NCI-H82 (cell line): ENCODE measurements around the gene RRP15.

Source experiments
- DNase-seq: peaks from one replicate; lab custom pipeline; 2025; lab: John Stamatoyannopoulos, UW

Gene RRP15, protein sequence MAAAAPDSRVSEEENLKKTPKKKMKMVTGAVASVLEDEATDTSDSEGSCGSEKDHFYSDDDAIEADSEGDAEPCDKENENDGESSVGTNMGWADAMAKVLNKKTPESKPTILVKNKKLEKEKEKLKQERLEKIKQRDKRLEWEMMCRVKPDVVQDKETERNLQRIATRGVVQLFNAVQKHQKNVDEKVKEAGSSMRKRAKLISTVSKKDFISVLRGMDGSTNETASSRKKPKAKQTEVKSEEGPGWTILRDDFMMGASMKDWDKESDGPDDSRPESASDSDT

GRCh38 chr1:218284917-218285635 lies at the start of gene RRP15:
Gene RRP15 (plus strand): TSS chr1:218285293. CDS start chr1:218285317, 24 bp downstream.
- peak; percentile 97 for DNase-seq

- no peak for DNase-seq
These were observed 42.9 kb upstream of the RRP15 start for GRCh38 chr1:218242171-218242570.

- DNase-seq: no peak
These were observed 37.8 kb upstream of the RRP15 start for GRCh38 chr1:218247339-218247738.

- DNase-seq: no peak
These were observed 35.6 kb upstream of the RRP15 start for GRCh38 chr1:218249338-218250140.

DNA sequence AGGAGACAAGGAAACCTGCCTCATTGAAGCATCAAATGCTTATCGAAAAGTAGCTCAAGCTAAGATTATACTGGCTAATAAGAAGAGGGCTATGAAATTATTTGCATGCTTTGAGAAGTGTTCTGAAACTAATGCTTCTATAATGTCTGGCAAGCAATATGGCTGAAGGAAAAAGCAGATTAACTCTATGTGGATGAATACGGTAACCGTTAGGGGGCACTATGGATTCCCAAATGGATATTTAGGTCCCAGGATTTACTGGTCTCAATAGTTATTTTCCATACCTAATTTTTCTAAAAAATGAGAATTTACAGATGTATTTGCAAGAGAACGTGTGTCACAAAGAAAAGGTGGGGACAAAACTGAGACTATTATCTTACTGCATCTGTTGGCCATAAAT lies 34.6 kb upstream of the RRP15 start:
- DNase-seq: peak; percentile 12

GRCh38 chr1:218254296-218254946 lies 30.7 kb upstream of the RRP15 start:
- DNase-seq: no peak

- DNase-seq: no peak
These were observed 30.0 kb upstream of the RRP15 start for GRCh38 chr1:218255090-218255489.

DNA sequence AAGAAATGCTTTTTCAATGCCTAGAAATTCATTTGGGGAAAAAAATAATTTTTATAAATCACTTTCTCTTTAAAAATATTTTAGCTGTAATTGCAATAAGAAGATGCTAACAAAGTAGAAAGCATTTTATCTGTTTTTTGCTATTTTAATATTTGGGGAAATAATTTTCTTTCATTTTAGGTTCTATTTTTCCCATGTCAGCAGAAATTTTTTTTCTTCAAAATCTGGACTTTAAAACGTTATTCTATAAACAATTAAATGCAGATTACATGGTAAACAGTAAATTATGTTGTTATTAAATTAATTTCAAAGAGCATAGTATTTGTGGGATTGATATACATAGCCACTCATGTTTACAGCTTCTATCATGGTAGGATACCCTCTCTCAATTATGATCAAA lies 27.7 kb upstream of the RRP15 start:
- no peak for DNase-seq

DNA sequence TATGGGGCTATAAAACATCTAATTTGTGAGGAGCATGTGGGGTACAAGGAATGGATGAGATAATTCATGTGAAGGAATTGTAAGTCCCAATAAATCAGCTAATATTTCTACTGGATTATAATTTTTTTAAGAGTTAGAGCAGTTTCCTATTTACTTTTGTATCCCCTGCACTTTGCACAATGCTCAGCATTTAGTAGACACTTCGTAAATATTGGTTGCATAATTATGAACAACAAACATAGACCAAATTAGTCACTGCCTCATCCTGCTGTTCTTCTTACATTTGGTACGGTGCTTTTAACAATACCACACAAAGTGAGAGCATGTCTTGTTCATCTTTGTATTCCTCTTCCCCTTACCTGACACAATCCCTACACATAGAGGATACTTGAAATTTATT lies 27.1 kb upstream of the RRP15 start:
- DNase-seq: no peak

- no peak for DNase-seq
These were observed 25.8 kb upstream of the RRP15 start for GRCh38 chr1:218259339-218259738.

GRCh38 chr1:218259800-218260199 lies 25.3 kb upstream of the RRP15 start:
- peak; percentile 70 for DNase-seq

- DNase-seq: no peak
These were observed 22.8 kb upstream of the RRP15 start for GRCh38 chr1:218262259-218262658.

DNA sequence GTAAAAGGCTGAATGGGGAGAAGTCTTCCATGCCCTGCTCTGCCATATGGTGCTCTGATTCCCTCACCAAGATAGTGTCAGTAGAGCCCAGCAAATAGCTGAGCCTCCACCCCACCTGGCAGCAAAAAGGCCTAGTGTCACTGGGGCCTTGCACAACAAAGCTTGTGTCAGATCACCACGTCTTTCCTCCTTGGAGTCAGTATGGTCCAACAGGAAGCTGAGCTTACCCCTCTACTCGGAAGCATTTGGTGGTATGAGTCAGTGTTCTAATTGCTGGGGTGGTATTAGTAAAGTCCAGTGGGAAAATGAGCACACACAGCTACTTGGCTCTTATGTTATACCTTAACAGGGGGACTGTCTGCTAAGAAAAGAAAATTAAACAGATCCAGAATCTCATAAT lies 18.7 kb upstream of the RRP15 start:
- peak; percentile 73 for DNase-seq

- no peak for DNase-seq
These were observed 12.7 kb upstream of the RRP15 start for GRCh38 chr1:218272366-218272765.

- peak; percentile 40 for DNase-seq
These were observed 11.2 kb upstream of the RRP15 start for GRCh38 chr1:218273762-218274479.

DNA sequence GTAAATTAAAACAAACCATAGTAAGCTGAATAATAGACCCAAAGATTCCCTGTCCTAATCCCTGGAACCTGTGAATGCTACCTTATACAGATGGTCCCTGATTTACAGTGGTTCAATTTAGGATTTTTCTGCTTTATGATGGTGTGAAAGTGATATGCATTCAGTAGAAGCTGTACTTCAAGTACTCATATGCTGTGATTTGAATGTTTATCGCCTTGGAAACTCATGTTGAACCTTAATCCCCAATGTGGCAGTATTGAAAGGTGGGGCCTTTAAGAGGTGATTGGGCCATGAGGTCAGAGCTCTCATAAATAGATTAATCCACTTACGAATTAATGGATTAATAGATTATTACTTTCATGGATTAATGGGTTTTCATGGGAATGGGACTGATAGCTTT lies 10.6 kb upstream of the RRP15 start:
- peak; percentile 72 for DNase-seq

DNA sequence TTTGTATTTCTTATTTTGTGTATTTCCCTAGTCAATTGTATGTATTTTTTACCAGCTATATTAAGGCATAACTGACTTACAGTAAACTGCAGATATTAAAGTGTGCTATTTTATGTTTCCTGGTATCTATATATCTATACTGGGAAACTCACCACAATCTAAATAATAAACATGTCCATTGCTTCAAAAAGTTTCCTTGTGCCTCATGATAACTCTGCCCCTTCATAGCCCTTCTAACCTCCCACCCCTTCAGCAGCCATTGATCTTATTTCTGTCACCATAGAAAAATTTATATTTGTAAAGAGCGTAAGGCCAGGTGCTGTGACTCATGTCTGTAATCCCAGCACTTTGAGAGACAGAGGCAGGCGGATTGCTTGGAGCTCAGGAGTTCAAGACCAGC lies 9.3 kb upstream of the RRP15 start:
- no peak for DNase-seq

DNA sequence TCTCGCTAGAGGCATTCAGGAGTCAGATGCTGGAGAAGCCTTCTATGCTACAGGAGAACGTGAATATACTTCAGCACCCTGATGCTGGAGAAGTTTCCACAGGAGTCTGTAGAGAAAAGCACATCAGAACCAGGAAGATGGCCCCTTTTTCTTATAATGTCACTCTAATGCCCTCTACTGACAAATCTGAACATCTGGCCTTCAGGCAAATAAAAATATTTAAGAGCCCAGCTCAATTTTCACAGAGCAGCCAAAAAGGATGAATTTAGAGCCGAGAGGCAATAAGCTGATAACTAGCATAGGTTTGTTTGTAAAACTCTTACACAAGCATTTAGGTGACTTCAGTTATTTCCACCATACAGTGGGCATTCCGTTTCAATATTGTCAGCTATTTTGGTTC lies 3.8 kb upstream of the RRP15 start:
- peak; percentile 14 for DNase-seq

- peak; percentile 66 for DNase-seq
These were observed 646 bp upstream of the RRP15 start for GRCh38 chr1:218284377-218284916.

GRCh38 chr1:218292515-218292914 lies 7.4 kb downstream of the RRP15 start:
- DNase-seq: no peak

DNA sequence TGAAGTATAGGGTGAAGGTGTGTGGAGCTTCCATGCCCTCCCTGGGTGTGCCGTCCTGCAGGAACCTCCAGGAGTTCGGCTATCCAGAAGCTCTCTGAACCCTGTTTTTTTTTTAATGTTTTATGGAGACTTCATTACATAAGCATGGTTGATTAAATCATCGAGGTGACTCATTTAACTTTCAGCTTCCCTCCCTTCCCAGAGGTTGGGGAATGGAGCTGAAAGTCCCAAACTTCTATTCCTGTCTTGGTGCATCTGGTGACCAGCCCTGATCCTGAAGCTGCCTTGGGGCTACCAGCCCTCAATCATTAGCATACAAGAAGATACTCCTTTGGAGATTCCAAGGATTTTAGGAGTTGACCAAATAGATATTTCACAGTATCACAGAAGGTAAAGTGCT lies 9.5 kb downstream of the RRP15 start:
- no peak for DNase-seq
